LoVo (cell line): ENCODE data around the gene SSTR4.

Source experiments
- DNase-seq: peaks from one replicate; pipeline ENCODE4 v3.0.0-alpha.2; 2016; ENCODE audit warnings: low spot score

Gene SSTR4

DNA sequence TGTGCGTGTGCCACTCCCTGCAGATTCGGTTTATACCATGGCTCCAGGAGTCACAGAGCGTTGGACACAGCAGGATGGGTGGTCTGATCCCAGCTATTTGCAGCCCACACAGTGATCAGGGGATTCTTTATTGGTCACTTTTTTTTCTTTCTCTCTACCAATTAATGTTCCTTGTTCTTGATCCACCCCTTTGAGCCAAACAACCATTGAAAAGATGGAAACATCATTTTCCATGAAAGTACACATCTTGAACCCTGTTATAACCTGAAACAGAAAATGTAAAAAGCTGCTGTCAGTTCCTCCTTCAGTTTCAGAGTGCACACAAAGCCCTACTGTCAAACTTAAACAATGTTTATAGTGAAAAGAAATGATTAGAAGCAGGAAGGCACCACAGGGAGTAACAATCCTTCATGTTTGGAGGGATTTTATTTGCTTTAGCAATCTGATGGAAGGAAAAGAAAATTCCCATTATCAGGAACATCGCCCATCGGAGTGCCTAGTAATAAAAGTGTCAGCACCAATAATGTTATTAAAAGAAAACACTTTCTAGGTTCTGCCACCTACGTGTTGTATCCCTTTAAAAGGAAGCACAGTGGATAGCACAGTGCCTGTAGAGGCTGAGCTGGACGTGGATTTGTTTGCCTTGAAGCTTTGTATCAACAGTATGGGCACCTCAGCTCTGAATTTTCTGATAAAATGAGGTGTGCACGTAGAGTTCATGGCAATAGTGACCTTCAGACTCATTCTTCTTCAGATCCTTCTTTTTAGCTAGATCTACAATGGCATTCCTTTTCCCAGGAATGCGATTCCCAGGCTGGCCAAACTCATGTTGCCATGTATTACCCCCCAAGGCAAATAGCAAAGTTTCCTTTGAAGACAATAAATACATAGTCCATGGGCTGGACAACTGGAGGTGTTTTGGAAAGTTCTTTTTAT is 30.4 kb downstream of the SSTR4 start:
- no peak for DNase-seq

DNA sequence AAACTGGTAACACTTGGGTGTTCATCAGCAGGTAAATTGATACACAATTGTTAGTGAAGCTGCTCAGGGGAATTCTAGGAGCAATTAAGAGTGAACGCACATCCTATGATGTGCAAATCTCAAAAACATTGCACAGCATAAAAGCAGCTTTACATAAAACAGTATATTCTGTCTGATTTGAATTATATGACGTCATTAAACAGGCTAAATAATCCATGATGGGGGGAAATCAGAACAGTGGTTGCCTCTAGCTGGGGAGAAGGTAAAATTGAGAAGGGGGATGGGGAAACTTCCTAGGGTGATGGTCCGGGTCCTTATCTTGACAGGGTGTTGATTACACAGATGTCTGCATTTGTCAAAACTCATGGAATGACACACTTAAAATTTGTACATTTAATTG is 31.7 kb downstream of the SSTR4 start:
- DNase-seq = no peak

DNA sequence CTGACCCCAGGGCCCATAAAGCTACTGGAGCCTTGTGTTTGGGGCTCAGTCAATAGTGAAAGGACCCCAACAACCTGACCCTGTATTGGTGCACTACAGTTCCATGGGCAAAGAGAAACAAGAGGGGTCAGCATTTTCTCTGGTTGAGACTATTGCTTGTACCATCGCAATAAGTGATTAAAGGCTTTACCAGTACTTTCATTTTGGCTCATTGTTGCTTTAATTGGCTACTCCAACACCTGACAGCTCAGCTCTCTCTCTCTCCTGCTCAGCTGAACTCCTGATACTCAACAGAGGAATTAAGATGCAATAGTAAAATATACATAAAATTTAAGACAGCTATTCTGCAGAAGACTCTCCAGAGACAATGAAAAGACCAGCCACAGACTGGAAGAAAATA is 33.2 kb downstream of the SSTR4 start:
- DNase-seq = no peak

DNA sequence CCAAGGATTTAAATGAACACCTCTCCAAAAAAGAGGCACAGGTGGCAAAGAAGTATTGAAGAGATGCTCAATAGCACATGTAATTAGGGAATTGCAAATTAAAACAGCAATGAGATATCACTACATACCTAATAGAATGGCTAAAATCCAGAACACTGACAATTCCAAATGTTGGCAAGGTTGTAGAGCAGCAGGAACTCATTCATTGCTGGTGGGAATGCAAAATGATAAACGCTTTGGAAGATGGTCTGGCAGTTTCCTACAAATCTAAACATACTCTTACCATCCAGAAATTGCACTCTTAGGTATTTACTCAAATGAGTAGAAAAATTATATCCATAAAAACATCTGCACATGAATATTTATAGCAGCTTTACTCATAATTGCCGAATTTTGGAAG is 34.0 kb downstream of the SSTR4 start:
- no peak for DNase-seq

DNA sequence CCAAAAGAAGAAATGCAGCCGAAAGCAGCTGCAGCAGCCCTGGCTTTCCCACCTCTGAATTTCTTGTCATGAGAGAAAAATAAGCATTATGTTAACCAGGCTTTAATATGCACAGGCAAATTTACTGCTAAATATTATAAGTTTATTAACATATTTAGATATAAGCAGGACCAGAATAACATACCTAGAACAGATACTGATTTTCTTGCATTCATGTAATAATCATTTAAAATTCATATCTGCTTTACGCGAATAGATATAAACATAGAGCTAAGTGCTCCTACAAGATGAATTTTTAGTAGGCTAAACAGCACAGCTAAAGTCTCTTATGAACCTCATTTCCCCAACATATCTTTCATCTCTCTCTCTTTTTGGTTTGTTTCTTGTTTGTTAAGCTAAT is 36.3 kb downstream of the SSTR4 start:
- no peak for DNase-seq

DNA sequence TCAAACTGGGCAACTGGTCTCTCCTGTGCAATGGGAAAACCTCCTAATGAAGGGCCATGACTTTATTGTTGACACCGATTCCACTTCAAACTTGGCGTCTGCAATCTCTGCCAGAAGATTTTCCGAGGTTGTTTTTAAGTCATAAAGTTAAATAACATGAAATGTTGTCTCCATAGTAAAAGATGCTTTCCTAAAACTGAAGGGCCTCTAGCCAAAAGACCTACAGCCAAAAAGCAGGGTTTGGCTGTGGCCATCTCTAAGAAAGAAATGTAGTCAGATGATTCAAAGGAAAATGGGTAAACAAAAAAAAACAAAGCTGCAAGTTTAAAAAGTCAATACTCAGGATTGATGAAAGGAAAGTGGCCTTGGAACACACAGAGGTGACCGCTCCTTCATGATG is 36.9 kb downstream of the SSTR4 start:
- no peak for DNase-seq

DNA sequence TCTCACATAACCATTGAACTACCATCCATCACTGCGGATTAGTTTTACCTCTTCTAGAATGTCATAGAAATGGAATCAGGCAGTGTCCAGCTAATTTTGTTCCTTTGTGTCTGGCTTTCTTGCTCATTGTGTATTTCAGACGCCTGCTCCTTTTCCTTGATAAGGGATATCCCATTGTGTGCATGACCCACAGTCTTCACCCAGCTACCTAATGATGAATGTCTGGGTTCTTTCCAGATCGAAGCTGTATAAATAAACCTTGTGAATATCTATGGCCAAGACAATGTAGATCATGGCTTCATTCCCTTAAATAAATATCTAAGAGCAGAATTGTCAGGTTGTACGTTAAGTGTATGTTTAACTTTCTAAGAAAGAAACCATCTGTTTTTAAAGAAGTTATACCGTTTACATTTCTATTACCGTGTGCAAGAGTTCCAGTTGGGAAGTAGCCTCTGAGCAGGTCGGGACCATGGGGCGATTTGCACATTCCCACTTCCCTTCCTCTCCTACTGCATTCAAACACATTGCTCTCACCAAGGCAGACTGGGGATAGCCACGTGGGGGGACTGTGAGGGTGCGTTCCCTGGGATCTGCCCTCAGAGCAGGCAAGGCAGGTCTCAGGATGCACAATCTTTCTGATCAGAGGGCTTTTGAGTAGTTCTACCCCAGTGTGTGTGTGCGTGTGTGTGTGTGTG is 37.9 kb downstream of the SSTR4 start:
- no peak for DNase-seq

DNA sequence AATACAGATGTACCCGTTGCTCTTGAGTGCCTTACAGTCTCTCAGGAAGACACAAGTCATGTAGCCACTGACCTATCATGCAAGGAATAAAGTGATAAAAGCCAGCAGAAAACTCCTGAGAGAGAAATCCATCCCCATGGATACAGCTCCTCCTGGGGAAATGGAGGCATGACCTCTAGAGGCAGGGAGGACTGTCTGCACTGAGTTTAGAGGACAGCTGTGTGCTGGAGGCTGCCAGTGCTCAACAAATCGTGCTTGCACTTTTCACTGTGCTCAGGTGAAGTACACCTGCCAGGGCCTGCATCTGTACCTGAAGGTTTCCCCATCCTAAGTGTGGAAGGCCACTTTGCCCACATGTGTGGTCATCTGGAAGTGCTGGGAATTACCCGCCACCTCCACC is 38.9 kb downstream of the SSTR4 start:
- no peak for DNase-seq

DNA sequence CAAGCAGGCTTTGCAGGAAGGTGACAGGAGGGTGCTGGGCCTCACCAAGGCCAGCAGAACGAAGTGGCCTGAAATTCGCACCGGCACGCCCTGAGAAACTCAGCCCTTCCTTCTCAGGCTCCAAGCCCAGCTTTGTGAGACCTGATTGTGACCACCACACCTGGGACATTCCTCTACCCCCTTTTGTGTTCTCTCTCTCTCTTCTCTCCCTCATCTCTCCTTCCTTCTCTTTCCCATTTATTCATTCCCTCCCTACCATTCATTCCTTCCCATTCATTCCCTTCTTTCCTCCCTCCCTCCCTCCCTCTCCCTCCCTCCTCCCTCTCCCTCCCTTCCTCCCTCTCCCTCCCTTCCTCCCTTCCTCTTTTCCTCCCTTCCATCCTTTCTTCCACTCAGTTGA is 42.2 kb downstream of the SSTR4 start:
- DNase-seq = no peak

DNA sequence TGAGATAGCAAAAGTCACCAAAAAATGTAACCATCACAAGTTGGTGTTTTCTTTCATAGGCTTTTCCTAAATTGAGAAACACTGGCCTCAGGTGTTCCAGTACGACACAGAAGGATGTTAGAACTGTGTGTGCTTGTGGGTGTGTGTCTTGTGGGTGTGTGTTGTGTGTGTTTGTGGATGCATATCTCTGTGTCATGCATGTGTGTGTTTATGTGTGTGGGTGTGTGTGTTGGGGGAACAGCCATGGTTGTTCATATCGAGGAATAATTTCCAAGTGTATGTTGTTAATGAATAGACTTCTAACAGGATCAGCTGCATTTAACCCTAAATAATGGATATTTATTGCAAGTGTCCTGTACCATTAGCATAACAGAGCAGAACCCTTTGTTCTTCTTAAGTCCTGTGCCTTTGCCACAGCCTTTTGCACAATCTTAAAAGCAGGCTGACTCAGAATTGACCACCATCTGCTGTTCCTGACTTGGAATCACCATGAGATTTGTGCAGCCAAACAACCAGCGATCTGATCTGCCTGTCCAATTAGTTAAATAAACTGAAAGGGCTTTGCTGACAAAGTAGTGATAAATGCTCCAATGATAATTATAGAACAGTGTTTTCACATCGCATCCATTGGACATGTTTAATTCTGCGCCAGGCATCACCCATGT is 43.4 kb downstream of the SSTR4 start:
- DNase-seq = no peak

DNA sequence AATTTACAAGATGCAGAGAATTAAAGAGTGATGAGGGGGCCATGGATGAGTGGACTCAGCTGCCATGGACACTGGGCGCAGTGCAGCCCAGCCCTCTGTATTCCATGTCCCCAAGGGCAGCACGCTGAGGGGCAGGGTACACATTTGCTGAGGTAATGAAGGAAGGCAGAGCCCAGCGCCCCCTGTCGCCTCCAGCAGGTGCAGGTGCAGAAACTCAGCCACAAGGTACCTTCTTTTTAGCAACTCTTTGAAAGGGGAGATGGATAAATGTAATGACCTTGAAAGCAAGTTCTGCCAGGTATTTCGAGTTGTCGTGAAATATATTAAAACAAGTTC is 43.9 kb downstream of the SSTR4 start:
- no peak for DNase-seq

DNA sequence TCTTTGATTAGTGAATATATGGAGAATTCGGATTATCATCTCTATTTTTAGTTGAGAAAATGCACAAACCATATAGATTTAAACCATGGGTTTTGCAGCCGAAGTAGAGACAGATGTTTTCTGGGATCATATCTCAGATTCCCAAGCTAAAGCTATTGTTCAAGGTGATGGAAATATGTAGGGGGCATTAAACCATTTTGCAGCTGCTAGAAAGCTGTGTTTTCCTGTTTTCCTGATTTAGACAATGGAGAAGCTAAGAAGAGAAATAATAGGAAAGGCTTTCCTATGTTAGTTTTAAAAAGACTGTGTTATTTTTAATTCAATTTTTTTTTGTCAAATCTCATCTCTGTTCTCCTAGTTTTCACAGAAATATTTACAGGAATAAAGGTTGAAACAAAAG is 44.8 kb downstream of the SSTR4 start:
- no peak for DNase-seq

DNA sequence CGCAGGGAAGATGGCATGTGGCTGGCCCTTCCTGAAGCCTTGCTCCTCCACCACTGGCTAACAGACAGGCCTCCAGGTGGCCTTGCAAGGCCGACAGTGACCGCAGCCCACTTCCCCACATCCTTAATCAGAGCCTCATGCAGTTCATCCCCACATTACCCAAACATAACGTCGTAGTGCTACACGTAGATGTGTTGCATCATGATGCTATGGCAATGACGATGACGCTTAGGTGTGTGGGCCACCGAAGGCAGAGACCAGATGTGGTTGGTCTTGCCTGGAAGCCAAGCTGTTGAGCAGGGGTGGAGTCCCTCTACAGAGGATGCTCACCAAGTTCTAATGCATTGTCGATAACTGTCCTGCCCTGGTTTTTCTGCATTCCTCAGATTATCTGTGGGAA is 45.4 kb downstream of the SSTR4 start:
- DNase-seq = no peak

DNA sequence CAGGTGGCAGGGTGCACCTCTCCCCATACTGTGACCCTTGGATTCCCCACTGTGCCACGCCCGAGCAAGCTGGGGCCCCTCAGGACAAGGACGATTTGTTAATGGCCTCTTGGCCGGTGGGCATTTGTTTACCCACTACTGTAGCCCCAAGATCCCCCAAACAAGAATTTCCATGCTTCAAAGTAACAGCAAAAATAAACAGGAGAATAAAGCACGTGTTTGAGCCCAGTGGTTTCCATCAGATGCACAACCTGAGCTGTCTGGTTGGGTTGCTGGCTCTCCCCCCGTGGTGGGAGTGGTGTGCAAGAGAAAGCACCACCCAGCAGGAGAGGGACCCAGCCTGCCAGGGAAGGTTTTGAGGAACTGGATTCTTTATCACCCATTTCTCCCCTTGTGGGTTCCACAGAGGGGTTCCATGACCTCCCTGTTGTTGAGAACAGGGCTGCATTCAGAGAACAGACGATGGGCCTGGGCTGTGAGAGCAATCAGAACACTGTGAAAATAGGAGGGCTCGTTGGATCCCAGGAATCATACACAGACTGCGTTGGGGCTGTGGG is 46.2 kb downstream of the SSTR4 start:
- DNase-seq = no peak

DNA sequence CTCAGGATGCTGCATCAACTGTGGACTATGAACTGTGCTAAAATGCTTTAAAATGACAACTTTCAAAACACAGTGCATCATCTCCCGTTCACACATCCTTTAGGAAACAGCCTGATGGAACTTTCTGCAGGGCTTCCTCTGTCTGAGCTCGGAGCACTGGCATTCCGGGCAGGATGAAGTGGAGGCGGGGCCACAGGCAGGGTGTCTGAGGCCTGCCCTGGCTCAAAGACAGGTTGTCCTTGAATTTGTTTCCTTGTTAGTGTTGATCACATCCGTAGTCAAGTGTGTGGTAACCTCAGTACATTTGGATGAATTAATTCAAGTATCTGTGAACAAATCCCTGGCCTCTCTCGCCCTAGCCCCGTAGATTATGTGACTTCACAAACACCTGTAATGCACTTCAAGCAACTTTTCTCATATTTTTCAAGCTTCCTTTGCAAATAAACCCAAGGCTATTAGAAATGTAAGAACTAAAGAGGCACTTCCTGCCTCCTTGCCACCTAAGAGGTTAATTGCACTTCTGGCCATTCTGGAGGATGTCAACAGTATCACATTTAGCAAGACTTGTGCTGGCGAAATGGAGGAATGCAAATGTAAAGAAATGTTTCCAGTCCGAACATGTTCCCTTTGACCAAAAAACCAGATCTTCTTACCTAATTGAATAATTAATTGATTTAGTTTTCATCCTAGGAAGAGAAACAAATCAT is 47.9 kb downstream of the SSTR4 start:
- DNase-seq = no peak

DNA sequence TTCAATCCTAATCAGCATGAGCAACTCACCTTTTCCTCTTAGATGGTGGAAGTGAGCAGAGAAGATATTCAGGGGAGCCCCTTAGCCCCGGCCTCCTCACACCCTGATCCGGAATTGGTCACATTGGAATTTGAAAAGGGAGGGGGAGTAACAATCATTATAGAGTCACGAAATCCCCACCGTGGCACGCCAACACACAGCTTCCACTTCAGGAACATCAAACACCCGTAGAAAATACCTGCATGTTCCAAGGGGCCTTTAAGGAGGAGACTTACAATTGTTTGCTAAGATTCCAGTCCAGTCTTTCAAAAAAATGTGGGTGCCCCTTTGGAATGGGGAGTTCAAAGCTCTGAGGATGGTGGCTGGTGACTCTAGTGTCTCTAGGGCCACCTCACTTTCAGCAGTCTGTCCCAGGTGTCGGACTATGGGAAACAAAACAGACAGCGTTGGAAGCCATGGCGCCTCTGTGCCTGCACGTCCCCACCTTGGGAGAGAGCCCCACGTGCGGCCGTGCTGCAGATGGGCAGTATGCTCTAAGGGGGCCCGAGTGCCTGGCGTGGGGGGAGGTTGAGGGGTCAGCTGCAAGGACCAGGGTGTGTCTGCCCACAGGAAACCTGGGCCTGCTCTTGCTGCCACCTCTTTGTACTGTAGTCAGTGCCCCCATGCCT is 48.6 kb downstream of the SSTR4 start:
- no peak for DNase-seq

DNA sequence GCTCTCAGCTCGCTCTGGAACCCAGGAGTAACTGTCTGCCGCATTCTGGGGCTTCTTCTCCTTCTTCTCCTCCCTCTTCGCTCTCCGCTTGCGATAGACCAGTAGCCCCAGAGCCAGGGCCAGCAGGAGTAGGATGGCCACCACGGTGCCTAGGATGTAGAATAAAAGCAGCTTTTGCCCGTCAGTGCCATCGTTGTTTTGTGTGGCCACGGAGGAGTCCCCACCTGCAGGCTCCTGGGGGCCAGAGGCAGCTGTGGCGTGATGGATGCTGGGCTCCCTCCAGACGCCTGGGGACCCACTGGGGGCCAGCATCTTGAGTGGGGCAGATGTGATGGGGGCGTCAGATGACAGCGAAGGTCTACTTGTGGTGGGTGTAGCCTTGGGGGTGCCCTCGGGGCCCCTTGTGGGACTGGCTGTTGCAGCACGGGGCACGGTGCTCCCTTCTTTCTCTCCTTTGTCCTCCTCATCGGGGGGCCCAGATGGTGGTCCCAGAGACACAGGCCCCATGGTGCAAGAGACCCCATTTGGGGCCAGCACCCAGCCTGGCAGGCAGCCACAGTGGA is 49.3 kb downstream of the SSTR4 start:
- DNase-seq = no peak

DNA sequence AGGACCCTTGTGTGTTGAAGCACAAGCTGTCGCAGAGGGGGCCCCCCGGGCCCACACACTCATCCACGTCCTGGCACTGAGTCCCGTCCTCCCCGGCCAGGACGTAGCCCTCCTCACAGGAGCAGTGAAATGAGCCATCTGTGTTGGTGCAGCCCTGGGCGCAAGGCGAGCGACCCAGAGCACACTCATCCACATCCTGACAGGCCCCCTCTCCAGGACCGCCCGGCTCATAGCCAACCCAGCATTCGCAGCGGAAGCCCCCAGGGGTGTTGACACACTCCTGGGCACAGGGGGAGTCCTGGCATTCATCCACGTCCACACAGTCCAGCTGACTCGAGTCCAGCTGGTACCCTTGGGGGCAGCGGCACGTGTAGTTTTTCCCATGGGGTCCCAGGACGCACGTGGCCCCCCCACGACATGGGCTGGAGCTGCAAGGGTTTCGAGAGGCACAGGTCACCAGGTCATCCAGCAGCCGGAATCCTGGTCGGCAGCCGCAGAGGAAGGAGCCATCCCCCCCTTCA is 49.8 kb downstream of the SSTR4 start:
- DNase-seq = no peak

DNA sequence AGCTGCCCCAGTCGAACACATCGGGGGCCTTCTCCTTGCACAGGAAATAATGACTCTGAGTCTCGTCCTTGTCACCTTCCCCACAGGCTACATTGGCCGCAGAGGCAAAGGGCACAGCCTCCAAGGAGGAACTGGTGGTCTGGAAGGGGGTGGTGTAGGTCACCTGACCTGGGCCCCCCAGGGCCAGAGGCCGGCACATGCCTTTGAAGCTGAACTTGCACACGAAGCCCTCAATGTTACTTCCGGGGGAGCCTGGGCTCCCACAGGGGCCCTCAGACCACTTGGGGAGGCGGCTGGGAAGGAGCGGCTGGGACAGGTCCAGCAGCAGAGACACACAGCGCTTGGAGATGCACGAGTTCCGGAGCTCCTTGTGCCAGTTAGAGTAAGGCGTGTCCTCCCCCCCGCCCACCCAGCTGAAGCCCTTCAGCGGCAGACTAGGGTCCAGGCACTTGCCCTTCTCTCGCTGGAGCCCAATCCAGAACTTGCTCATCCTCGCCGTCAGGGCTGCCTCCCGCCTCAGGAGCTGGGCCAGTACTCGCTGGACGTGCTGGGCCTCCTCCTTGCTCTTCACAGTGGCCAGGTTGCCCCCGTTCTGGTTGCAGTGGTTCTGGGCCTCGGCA is 50.4 kb downstream of the SSTR4 start:
- no peak for DNase-seq

DNA sequence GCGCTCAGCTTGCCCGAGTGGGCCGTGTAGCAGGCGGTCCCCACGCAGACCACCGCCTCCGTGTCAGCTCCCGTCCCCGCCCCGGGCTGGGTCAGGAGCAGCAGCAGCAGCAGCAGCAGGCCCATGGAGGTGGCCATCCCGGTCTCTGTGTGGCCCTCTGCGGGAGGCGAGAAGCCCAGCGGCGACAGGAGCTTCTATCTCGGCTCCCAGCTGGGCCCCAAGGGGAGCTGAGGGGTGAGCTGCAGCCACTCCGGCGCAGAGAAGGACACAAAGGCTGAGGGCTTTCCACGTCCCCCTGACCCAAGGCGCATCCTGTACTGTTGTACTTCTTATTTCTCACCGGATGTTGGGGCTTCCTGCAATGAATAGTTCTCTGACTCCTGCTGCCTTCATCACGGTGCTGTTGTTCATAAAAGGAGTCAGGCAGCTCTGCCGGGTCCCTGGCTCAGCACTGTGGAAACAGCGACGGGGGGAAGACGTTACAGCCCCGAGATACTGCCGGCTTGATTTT is 51.0 kb downstream of the SSTR4 start, which contains the start of gene CD93:
TSS of gene CD93 (minus strand) at position 269 of the 511 bp plus-strand sequence. CDS start at position 137, 132 bp downstream.
- DNase-seq = no peak
